GM23338 (cell line): Measurements from ENCODE around the gene SUV39H1. TPM values are rescaled to one million over a fixed set of nuclear protein-coding genes. Genes with fewer than 3 reads are reported as not detected.

ENCODE experiments used
- ATAC-seq: fragments of 200-7000 bp; cut with Tn5 transposase; 3 replicates; pipeline ENCODE4 v1.9.1; 2020
- DNase-seq: peaks from one replicate; pipeline ENCODE4 v3.0.0-alpha.2; 2015; ENCODE audit warnings: low spot score
- H2AFZ ChIP-seq: fragments of 200-600 bp; sonication (generic); 2 replicates; pipeline ENCODE4 v1.8.0; 2016; ENCODE audit warnings: antibody characterized with exemption, mild to moderate bottlenecking, moderate library complexity
- H3F3A ChIP-seq: fragments of 200-600 bp; sonication (generic); replicated peaks from 2 replicates; pipeline ENCODE4 v1.8.0; 2017; ENCODE audit warnings: antibody characterized with exemption, mixed run types, low read depth
- H3K27ac ChIP-seq: fragments of 200-600 bp; sonication (generic); 2 replicates; pipeline ENCODE4 v1.6.1; 2016; ENCODE audit warnings: low read depth
- H3K27me3 ChIP-seq: fragments of 200-600 bp; sonication (generic); 2 replicates; pipeline ENCODE4 v1.8.0; 2016; ENCODE audit warnings: mild to moderate bottlenecking, mixed run types, moderate library complexity; ENCODE audit not compliant: insufficient read depth
- H3K36me3 ChIP-seq: fragments of 200-600 bp; sonication (generic); 2 replicates; pipeline ENCODE4 v1.8.0; 2016; ENCODE audit warnings: mild to moderate bottlenecking; ENCODE audit not compliant: insufficient read depth
- H3K4me1 ChIP-seq: fragments of 200-600 bp; sonication (generic); 2 replicates; pipeline ENCODE4 v1.8.0; 2016; ENCODE audit warnings: mild to moderate bottlenecking, moderate library complexity; ENCODE audit not compliant: insufficient read depth
- H3K4me2 ChIP-seq: fragments of 200-600 bp; sonication (generic); 2 replicates; pipeline ENCODE4 v1.7.1; 2017; ENCODE audit warnings: mixed run types
- H3K4me3 ChIP-seq: fragments of 200-600 bp; sonication (generic); 2 replicates; pipeline ENCODE4 v1.6.1; 2016; ENCODE audit warnings: mixed run types
- H3K79me2 ChIP-seq: fragments of 200-600 bp; sonication (generic); replicated peaks from 2 replicates; pipeline ENCODE4 v1.8.0; 2017; ENCODE audit warnings: mild to moderate bottlenecking; ENCODE audit not compliant: insufficient read depth
- H3K9me2 ChIP-seq: fragments of 200-600 bp; sonication (generic); 2 replicates; pipeline ENCODE4 v1.8.0; 2017; ENCODE audit not compliant: insufficient read depth
- H4K20me1 ChIP-seq: fragments of 200-600 bp; sonication (generic); replicated peaks from 2 replicates; pipeline ENCODE4 v1.8.0; 2017; ENCODE audit warnings: mild to moderate bottlenecking; ENCODE audit not compliant: insufficient read depth
- H3K27ac Mint-ChIP-seq: 2 replicates; pipeline ENCODE4 v1.8.0; 2020; ENCODE audit warnings: inconsistent platforms, mild to moderate bottlenecking, moderate library complexity, mixed read lengths
- H3K27me3 Mint-ChIP-seq: 3 replicates; pipeline ENCODE4 v1.8.0; 2022; ENCODE audit warnings: low read depth, mild to moderate bottlenecking, moderate library complexity, mixed read lengths, inconsistent platforms; ENCODE audit not compliant: insufficient read depth, poor library complexity
- H3K36me3 Mint-ChIP-seq: 3 replicates; pipeline ENCODE4 v1.8.0; 2021; ENCODE audit warnings: low read depth, mild to moderate bottlenecking, inconsistent platforms, moderate library complexity, mixed read lengths
- H3K4me1 Mint-ChIP-seq: 3 replicates; pipeline ENCODE4 v1.8.0; 2020; ENCODE audit warnings: mild to moderate bottlenecking, inconsistent platforms, mixed read lengths
- H3K4me3 Mint-ChIP-seq: 3 replicates; pipeline ENCODE4 v1.8.0; 2021; ENCODE audit warnings: moderate library complexity, mild to moderate bottlenecking, inconsistent platforms, mixed read lengths
- H3K9me3 Mint-ChIP-seq: 3 replicates; pipeline ENCODE4 v1.8.0; 2020; ENCODE audit warnings: moderate library complexity, mild to moderate bottlenecking, inconsistent platforms, mixed read lengths
- JUNB ChIP-seq: IDR thresholded peaks from one replicate; pipeline ENCODE4 v1.6.1; 2016; ENCODE audit warnings: antibody characterized with exemption; ENCODE audit not compliant: unreplicated experiment
- NANOG ChIP-seq: IDR thresholded peaks from 2 replicates; pipeline ENCODE4 v1.6.1; 2016; ENCODE audit warnings: antibody characterized with exemption, borderline replicate concordance
- POLR2AphosphoS5 ChIP-seq: IDR thresholded peaks from 2 replicates; pipeline ENCODE4 v1.6.1; 2016; ENCODE audit warnings: antibody characterized with exemption, low read depth
- STAT1 ChIP-seq: IDR thresholded peaks from one replicate; pipeline ENCODE4 v1.6.1; 2016; ENCODE audit warnings: antibody characterized with exemption; ENCODE audit not compliant: unreplicated experiment
- ZNF114 ChIP-seq: fragments of 250-450 bp; sonication (Bioruptor Pico); IDR thresholded peaks from 2 replicates; pipeline ENCODE4 v1.5.0; 2020; ENCODE audit warnings: mild to moderate bottlenecking, moderate library complexity
- ZNF331 ChIP-seq: fragments of 250-450 bp; sonication (Bioruptor Pico); IDR thresholded peaks from 2 replicates; pipeline ENCODE4 v1.5.0; 2020; ENCODE audit warnings: low read depth, mild to moderate bottlenecking, moderate library complexity
- ZNF462 ChIP-seq: fragments of 250-450 bp; sonication (Bioruptor Pico); IDR thresholded peaks from 2 replicates; pipeline ENCODE4 v1.5.0; 2020; ENCODE audit warnings: mild to moderate bottlenecking, moderate library complexity
- polyA plus RNA-seq: library from polyadenylated mRNA; unstranded; fragments of >200 nt; fragmentation: Nextera tagmentation; extraction: Ambion mirVana; gene quantifications from 2 replicates; pipeline ENCODE4 v1.2.1, GENCODE V29; 2016
- total RNA-seq: library from RNA; depleted of rRNA; stranded (reverse); fragments of >200 nt; shearing (Covaris generic); gene quantifications from 2 replicates; pipeline ENCODE4 v1.2.3, GENCODE V29; 2014
- TF ChIP-seq, protein P1 (sequence below): IDR thresholded peaks from one replicate; pipeline ENCODE4 v1.6.1; 2018; ENCODE audit warnings: antibody characterized with exemption; ENCODE audit not compliant: unreplicated experiment
- TF ChIP-seq, protein P2 (sequence below): IDR thresholded peaks from 2 replicates; pipeline ENCODE4 v1.6.1; 2016; ENCODE audit warnings: antibody characterized with exemption

Gene SUV39H1
- total and polyA plus RNA-seq, 2 experiments from 2014 or later = 9.5 to 15.2 TPM

GRCh38 chrX:48694776-48695533 lies 1.6 kb upstream of the SUV39H1 start (continued):
- TF ChIP-seq, protein P1, sequence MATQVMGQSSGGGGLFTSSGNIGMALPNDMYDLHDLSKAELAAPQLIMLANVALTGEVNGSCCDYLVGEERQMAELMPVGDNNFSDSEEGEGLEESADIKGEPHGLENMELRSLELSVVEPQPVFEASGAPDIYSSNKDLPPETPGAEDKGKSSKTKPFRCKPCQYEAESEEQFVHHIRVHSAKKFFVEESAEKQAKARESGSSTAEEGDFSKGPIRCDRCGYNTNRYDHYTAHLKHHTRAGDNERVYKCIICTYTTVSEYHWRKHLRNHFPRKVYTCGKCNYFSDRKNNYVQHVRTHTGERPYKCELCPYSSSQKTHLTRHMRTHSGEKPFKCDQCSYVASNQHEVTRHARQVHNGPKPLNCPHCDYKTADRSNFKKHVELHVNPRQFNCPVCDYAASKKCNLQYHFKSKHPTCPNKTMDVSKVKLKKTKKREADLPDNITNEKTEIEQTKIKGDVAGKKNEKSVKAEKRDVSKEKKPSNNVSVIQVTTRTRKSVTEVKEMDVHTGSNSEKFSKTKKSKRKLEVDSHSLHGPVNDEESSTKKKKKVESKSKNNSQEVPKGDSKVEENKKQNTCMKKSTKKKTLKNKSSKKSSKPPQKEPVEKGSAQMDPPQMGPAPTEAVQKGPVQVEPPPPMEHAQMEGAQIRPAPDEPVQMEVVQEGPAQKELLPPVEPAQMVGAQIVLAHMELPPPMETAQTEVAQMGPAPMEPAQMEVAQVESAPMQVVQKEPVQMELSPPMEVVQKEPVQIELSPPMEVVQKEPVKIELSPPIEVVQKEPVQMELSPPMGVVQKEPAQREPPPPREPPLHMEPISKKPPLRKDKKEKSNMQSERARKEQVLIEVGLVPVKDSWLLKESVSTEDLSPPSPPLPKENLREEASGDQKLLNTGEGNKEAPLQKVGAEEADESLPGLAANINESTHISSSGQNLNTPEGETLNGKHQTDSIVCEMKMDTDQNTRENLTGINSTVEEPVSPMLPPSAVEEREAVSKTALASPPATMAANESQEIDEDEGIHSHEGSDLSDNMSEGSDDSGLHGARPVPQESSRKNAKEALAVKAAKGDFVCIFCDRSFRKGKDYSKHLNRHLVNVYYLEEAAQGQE = no peak
- no peak for TF ChIP-seq ZNF331 (CRISPR knock-in tag)
- no peak for TF ChIP-seq STAT1

- Histone ChIP-seq H3K4me3 (peak overlapping the region; percentile 67), H3K27ac (no peak overlapping the region), H2AFZ (no peak overlapping the region), H3K36me3 (no peaks in the 10 kb centered on the region), H3F3A (no peaks in the 10 kb centered on the region), H3K27me3 (no peaks in the 10 kb centered on the region), H3K9me2 (no peaks in the 10 kb centered on the region), H4K20me1 (no peaks in the 10 kb centered on the region), H3K79me2 (peaks cover 9% of the 10 kb centered on the region), H3K4me2 (peak overlapping the region; percentile 82; the same call in 1 of the 2 replicates), H3K4me1 (peaks cover 8% of the 10 kb centered on the region; the same call in 1 of the 2 replicates)
- H3K27me3 Mint-ChIP-seq = peaks cover 5% of the 10 kb centered on the region
- no peak for TF ChIP-seq ZNF462 (CRISPR knock-in tag)
- TF ChIP-seq ZNF114 (CRISPR knock-in tag) = no peak
- TF ChIP-seq JUNB = no peak
- TF ChIP-seq, protein P2, sequence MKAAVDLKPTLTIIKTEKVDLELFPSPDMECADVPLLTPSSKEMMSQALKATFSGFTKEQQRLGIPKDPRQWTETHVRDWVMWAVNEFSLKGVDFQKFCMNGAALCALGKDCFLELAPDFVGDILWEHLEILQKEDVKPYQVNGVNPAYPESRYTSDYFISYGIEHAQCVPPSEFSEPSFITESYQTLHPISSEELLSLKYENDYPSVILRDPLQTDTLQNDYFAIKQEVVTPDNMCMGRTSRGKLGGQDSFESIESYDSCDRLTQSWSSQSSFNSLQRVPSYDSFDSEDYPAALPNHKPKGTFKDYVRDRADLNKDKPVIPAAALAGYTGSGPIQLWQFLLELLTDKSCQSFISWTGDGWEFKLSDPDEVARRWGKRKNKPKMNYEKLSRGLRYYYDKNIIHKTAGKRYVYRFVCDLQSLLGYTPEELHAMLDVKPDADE = no peak
- TF ChIP-seq NANOG = no peak
- no peak for TF ChIP-seq POLR2AphosphoS5
- H3K27ac Mint-ChIP-seq = no peak overlapping the region
- H3K36me3 Mint-ChIP-seq = peaks cover 15% of the 10 kb centered on the region
- ATAC-seq = no peak
- no peaks in the 10 kb centered on the region; the same call in 2 of the 3 replicates for H3K9me3 Mint-ChIP-seq
- peak overlapping the region; percentile 91 for H3K4me3 Mint-ChIP-seq
- H3K4me1 Mint-ChIP-seq = peaks cover 39% of the 10 kb centered on the region
- DNase-seq = no peak
These were observed 1.0 kb upstream of the SUV39H1 start for GRCh38 chrX:48695534-48695896.
